Inferior parietal cortex (tissue), 1 donor: Measurements from ENCODE around the gene KDM4B.
A peak's percentile ranks its signal among the peaks of the same experiment; 100 is the strongest.
"Not testable (repeated sequence)": the region's sequence is repeated elsewhere in the genome, so short reads cannot be mapped to it uniquely, and the experiment has no call there.

Experiments
- DNase-seq: peaks from one replicate; pipeline ENCODE4 v3.0.0-alpha.2; 2016; ENCODE audit errors: extremely low spot score

Gene KDM4B

GRCh38 chr19:4968462-4969291 lies at the start of gene KDM4B:
TSS of gene KDM4B (plus strand) at chr19:4969113. CDS start at chr19:5032891, 63,778 bp downstream.
- peak; percentile 98 for DNase-seq

- DNase-seq: no peak
Measured at GRCh38 chr19:4922530-4923275, 46.2 kb upstream of the KDM4B start.

- DNase-seq: no peak
Measured at GRCh38 chr19:4923276-4923747, 45.6 kb upstream of the KDM4B start.

GRCh38 chr19:4929186-4929585 lies 39.7 kb upstream of the KDM4B start:
- no peak for DNase-seq

- no peak for DNase-seq
Measured at GRCh38 chr19:4930664-4931063, 38.2 kb upstream of the KDM4B start.

GRCh38 chr19:4932711-4933110 lies 36.2 kb upstream of the KDM4B start:
- no peak for DNase-seq

- no peak for DNase-seq
Measured at GRCh38 chr19:4933528-4933927, 35.4 kb upstream of the KDM4B start.

- DNase-seq: no peak
Measured at GRCh38 chr19:4935444-4935843, 33.5 kb upstream of the KDM4B start.

- DNase-seq: no peak
Measured at GRCh38 chr19:4937060-4937459, 31.9 kb upstream of the KDM4B start.

- not testable (repeated sequence) for DNase-seq
Measured at GRCh38 chr19:4938461-4938860, 30.5 kb upstream of the KDM4B start.

GRCh38 chr19:4939466-4939865 lies 29.4 kb upstream of the KDM4B start:
- DNase-seq: no peak

GRCh38 chr19:4941638-4942169 lies 27.2 kb upstream of the KDM4B start:
- not testable (repeated sequence) for DNase-seq

GRCh38 chr19:4950650-4951049 lies 18.3 kb upstream of the KDM4B start:
- DNase-seq: not testable (repeated sequence)

- DNase-seq: no peak
Measured at GRCh38 chr19:4951656-4952055, 17.3 kb upstream of the KDM4B start.

GRCh38 chr19:4952945-4953344 lies 16.0 kb upstream of the KDM4B start:
- no peak for DNase-seq

GRCh38 chr19:4954320-4955149 lies 14.4 kb upstream of the KDM4B start:
- not testable (repeated sequence) for DNase-seq

- no peak for DNase-seq
Measured at GRCh38 chr19:4955274-4955673, 13.6 kb upstream of the KDM4B start.

GRCh38 chr19:4957981-4958380 lies 10.9 kb upstream of the KDM4B start:
- no peak for DNase-seq

GRCh38 chr19:4962085-4962619 lies 6.8 kb upstream of the KDM4B start:
- no peak for DNase-seq

- no peak for DNase-seq
Measured at GRCh38 chr19:4965061-4965460, 3.9 kb upstream of the KDM4B start.

GRCh38 chr19:4966591-4966990 lies 2.3 kb upstream of the KDM4B start:
- no peak for DNase-seq
